OCI-LY7 (cell line): ENCODE data around the gene DHX38.

Source experiments
- EZH2phosphoT487 ChIP-seq: fragments of 200-600 bp; sonication (generic); IDR thresholded peaks from 2 replicates; pipeline ENCODE4 v1.6.1; 2018; ENCODE audit warnings: low read depth, borderline replicate concordance, mild to moderate bottlenecking, mixed run types, antibody characterized with exemption, low read length, moderate library complexity, mixed read lengths
- TF ChIP-seq, protein P1 (sequence below): fragments of 200-600 bp; sonication (generic); conservative IDR thresholded peaks from 2 replicates; pipeline ENCODE4 v1.5.1; 2014; ENCODE audit warnings: mild to moderate bottlenecking, antibody characterized with exemption, low read length, moderate library complexity, mixed read lengths

DNA sequence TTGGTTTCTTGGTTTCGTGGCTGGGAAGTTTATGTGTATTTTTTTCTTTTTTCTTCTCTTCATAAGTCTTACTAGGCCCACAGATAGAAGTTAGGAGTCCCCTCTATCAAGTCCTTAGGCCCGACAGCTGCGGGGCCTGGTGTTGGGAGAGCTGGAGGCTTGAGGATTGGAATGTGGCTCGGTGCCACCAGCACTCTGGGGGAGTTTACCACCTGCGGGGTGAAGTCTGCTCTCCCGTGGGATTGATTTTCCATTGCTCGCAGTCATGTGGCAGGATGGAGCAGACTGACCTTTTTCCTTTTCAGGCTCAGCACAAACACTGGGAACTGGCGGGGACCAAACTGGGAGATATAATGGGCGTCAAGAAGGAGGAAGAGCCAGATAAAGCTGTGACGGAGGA is 7.5 kb downstream of the DHX38 start:
- TF ChIP-seq, protein P1, sequence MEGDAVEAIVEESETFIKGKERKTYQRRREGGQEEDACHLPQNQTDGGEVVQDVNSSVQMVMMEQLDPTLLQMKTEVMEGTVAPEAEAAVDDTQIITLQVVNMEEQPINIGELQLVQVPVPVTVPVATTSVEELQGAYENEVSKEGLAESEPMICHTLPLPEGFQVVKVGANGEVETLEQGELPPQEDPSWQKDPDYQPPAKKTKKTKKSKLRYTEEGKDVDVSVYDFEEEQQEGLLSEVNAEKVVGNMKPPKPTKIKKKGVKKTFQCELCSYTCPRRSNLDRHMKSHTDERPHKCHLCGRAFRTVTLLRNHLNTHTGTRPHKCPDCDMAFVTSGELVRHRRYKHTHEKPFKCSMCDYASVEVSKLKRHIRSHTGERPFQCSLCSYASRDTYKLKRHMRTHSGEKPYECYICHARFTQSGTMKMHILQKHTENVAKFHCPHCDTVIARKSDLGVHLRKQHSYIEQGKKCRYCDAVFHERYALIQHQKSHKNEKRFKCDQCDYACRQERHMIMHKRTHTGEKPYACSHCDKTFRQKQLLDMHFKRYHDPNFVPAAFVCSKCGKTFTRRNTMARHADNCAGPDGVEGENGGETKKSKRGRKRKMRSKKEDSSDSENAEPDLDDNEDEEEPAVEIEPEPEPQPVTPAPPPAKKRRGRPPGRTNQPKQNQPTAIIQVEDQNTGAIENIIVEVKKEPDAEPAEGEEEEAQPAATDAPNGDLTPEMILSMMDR: no peak
- no peak for TF ChIP-seq EZH2phosphoT487
